T-helper 1 cell treated with Interleukin-12 subunit alpha and Interleukin-12 subunit beta and Interleukin-4 antibody, amounts not matched to agents 30 μg/mL and 1 μg/mL, for 36 hours (primary cell): Measurements from ENCODE around the gene EPN1.
"Not testable (repeated sequence)": the region's sequence is repeated elsewhere in the genome, so short reads cannot be mapped to it uniquely, and the experiment has no call there.

ENCODE experiments used
- H3K27ac Mint-ChIP-seq: one replicate; pipeline ENCODE4 v1.8.0; 2021; ENCODE audit warnings: mild to moderate bottlenecking, mixed read lengths
- H3K27me3 Mint-ChIP-seq: one replicate; pipeline ENCODE4 v1.8.0; 2021; ENCODE audit warnings: low read depth, mixed read lengths
- H3K36me3 Mint-ChIP-seq: one replicate; pipeline ENCODE4 v1.8.0; 2021; ENCODE audit warnings: low read depth, mixed read lengths
- H3K4me1 Mint-ChIP-seq: one replicate; pipeline ENCODE4 v1.8.0; 2021; ENCODE audit warnings: low read depth, mixed read lengths
- H3K4me3 Mint-ChIP-seq: one replicate; pipeline ENCODE4 v1.8.0; 2021; ENCODE audit warnings: mild to moderate bottlenecking, moderate library complexity, mixed read lengths
- H3K9me3 Mint-ChIP-seq: one replicate; pipeline ENCODE4 v1.8.0; 2021; ENCODE audit warnings: mixed read lengths

The EPN1 gene

GRCh38 chr19:55720801-55721200 lies 45.8 kb downstream of the EPN1 start:
- H3K4me3 Mint-ChIP-seq = no peak overlapping the region
- H3K36me3 Mint-ChIP-seq = no peaks in the 10 kb centered on the region
- H3K27me3 Mint-ChIP-seq = no peaks in the 10 kb centered on the region
- no peak overlapping the region for H3K27ac Mint-ChIP-seq
- no peaks in the 10 kb centered on the region for H3K4me1 Mint-ChIP-seq
- peaks cover 32% of the 10 kb centered on the region for H3K9me3 Mint-ChIP-seq

GRCh38 chr19:55723491-55723890 lies 48.5 kb downstream of the EPN1 start:
- H3K4me1 Mint-ChIP-seq = no peaks in the 10 kb centered on the region
- H3K36me3 Mint-ChIP-seq = no peaks in the 10 kb centered on the region
- H3K27me3 Mint-ChIP-seq = no peaks in the 10 kb centered on the region
- no peak overlapping the region for H3K27ac Mint-ChIP-seq
- H3K4me3 Mint-ChIP-seq = no peak overlapping the region
- peaks cover 32% of the 10 kb centered on the region for H3K9me3 Mint-ChIP-seq

- not testable (repeated sequence) for H3K4me3 Mint-ChIP-seq, H3K27me3 Mint-ChIP-seq, H3K36me3 Mint-ChIP-seq, H3K4me1 Mint-ChIP-seq, H3K27ac Mint-ChIP-seq
- H3K9me3 Mint-ChIP-seq = peaks cover 21% of the 10 kb centered on the region
Observed at GRCh38 chr19:55730378-55730777, 55.4 kb downstream of the EPN1 start.

GRCh38 chr19:55738302-55738701 lies 63.3 kb downstream of the EPN1 start, which contains the start of gene NLRP9:
NLRP9 (minus strand) TSS chr19:55738402; CDS start chr19:55738374, 28 bp downstream.
- H3K36me3 Mint-ChIP-seq = no peaks in the 10 kb centered on the region

GRCh38 chr19:55750715-55751114 lies 75.7 kb downstream of the EPN1 start:
- no peak overlapping the region for H3K27ac Mint-ChIP-seq
- no peaks in the 10 kb centered on the region for H3K4me1 Mint-ChIP-seq
- no peaks in the 10 kb centered on the region for H3K27me3 Mint-ChIP-seq
- H3K9me3 Mint-ChIP-seq = peaks cover 3% of the 10 kb centered on the region
- H3K36me3 Mint-ChIP-seq = no peaks in the 10 kb centered on the region
- H3K4me3 Mint-ChIP-seq = no peak overlapping the region

More at GRCh38 chr19:55738302-55738701, 63.3 kb downstream of the EPN1 start, which contains the start of gene NLRP9:
- H3K27ac Mint-ChIP-seq = no peak within 1 kb of the TSS
- H3K4me3 Mint-ChIP-seq = no peak within 1 kb of the TSS
- H3K27me3 Mint-ChIP-seq = no peaks in the 10 kb centered on the region
- no peaks in the 10 kb centered on the region for H3K4me1 Mint-ChIP-seq
- H3K9me3 Mint-ChIP-seq = peaks cover 4% of the 10 kb centered on the region

GRCh38 chr19:55753401-55753800 lies 78.4 kb downstream of the EPN1 start:
- no peaks in the 10 kb centered on the region for H3K4me1 Mint-ChIP-seq
- H3K36me3 Mint-ChIP-seq = no peaks in the 10 kb centered on the region
- H3K4me3 Mint-ChIP-seq = no peak overlapping the region

GRCh38 chr19:55756808-55757207 lies 81.8 kb downstream of the EPN1 start:
- not testable (repeated sequence) for H3K27ac Mint-ChIP-seq, H3K4me1 Mint-ChIP-seq

More at GRCh38 chr19:55753401-55753800, 78.4 kb downstream of the EPN1 start:
- Mint-ChIP-seq H3K27me3 (no peaks in the 10 kb centered on the region), H3K9me3 (peaks cover 9% of the 10 kb centered on the region), H3K27ac (no peak overlapping the region)

GRCh38 chr19:55758797-55759196 lies 83.8 kb downstream of the EPN1 start, which contains the start of gene RFPL4A:
RFPL4A (plus strand) TSS chr19:55759097; CDS start chr19:55761801, 2,704 bp downstream.
- not testable (repeated sequence) for H3K27ac Mint-ChIP-seq, H3K4me1 Mint-ChIP-seq, H3K27me3 Mint-ChIP-seq, H3K4me3 Mint-ChIP-seq, H3K36me3 Mint-ChIP-seq
- peaks cover 14% of the 10 kb centered on the region for H3K9me3 Mint-ChIP-seq

More at GRCh38 chr19:55756808-55757207, 81.8 kb downstream of the EPN1 start:
- H3K4me3 Mint-ChIP-seq, H3K36me3 Mint-ChIP-seq, H3K27me3 Mint-ChIP-seq: not testable (repeated sequence)
- peaks cover 14% of the 10 kb centered on the region for H3K9me3 Mint-ChIP-seq
